Activated CD8-positive, alpha-beta memory T cell treated with anti-CD3 and anti-CD28 coated beads for 36 hours (primary cell): Measurements from ENCODE around the gene GPR108. TPM values are rescaled to one million over a fixed set of nuclear protein-coding genes. Genes with fewer than 3 reads are reported as not detected.

Source experiments
- CTCF ChIA-PET: fragments of 350-600 bp; sonication (Branson Sonifier 250); formaldehyde crosslinking; loops from one replicate; lab custom pipeline; 2021; ENCODE audit warnings: antibody characterized with exemption; lab: Charles Lee
- POLR2A ChIA-PET: fragments of 350-600 bp; sonication (Branson Sonifier 250); formaldehyde crosslinking; loops from one replicate; lab custom pipeline; 2021; ENCODE audit warnings: antibody characterized with exemption; lab: Charles Lee
- total RNA-seq, 2 experiments: library from RNA; stranded (reverse); gene quantifications; one replicate each; pipeline ENCODE4 v1.2.3, GENCODE V29; 2021

The GPR108 gene
- total RNA-seq, 2 experiments from 2014 or later, result 63.2 to 74.7 TPM

DNA sequence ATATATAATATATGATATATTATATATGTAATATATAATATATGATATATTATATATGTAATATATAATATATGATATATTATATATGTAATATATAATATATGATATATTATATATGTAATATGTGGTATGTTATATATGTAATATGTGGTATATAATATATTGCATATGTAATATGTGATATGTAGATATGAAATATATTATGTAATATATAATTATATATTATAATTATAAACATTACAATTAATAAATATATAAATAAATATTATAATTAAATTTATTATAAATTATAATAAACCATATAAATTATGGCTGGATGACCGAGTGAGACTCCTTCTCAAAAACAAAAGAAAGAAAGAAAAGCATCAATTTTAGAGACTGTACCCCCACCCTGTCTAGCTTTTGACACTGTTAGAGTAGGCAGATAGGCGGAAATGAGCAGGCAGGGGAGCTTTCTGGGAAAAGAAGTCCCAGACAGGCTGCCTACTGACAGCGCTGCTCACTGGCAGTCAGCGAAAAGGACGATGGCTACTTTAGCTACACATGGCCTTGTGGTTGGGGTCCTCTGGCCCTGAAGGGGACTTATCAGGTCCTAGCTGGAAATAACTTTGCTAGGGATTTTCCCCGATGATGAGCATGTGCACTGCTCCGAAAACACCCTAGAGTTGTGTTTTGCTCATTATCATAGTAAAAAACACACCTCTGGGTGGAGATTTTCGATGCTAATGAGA lies 36.6 kb downstream of the GPR108 start:
- ChIA-PET POLR2A (no interaction called here), CTCF (no interaction called here)

DNA sequence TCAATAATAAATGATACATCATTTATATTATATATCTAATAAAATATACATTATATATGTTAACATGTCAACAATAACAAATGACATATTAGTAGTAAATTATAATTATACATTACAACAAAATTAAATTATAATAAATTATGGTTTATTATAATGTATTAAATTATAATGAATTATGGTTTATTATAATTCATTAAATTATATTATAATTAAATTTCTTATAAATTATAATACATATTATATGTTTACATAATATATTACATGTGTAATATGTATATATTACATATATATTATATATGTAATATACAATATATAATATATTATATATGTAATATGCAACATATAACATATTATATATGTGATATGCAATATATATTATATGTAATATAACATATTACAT lies 37.4 kb downstream of the GPR108 start:
- ChIA-PET POLR2A (no interaction called here), CTCF (no interaction called here)

DNA sequence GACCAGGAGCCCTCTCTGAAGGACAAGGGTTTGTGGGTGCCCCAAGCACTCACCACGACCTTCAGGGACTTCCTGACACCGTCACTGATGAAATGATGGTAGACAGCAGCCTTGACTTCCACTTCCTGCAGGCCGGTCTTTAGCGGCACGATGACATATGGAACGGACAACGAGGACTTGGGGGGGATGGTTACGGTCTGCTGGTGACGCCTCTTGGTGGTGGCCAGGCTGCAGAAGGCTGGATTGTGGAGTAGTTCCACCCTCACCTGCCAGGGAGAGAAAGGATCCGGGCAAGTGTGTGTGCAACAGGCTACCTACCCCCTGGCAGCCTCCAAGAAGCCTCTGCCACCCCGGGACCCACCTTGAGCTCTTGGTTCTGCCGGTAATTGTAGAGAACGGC lies 40.1 kb downstream of the GPR108 start:
- POLR2A ChIA-PET, result no interaction called here
- CTCF ChIA-PET, result interaction anchor here (0.8 kb wide), 1 partner anchor 39 kb away, joined by 4 read pairs; no protein-coding TSS in a partner anchor

DNA sequence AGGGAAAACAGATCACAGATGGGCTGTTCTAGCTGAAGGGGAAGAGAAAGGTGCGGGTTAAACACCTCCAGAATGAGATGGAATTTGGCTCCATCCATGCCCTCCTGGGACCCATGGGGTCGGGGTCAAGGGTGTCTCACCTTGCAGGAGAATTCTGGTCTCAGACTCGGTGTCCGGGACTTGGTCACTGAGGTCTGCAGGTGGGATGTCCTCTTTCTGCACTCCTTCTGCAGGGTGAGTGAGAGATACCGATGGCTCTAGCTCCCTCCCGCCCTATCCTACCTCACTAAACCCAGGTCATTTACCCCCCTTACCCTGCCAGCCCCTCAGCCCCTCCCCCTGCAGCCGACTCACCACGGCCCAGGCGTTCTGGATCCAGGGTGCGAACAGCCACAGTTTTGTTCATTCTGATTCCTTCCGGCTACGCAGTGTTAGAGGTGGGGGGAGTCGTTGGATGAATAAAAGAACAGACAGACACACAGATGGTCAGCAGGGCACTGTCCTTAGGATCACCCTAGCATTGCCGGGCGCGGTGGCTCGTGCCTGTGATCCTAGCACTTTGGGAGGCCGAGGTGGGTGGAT lies 41.0 kb downstream of the GPR108 start:
- ChIA-PET POLR2A (no interaction called here), CTCF (no interaction called here)

DNA sequence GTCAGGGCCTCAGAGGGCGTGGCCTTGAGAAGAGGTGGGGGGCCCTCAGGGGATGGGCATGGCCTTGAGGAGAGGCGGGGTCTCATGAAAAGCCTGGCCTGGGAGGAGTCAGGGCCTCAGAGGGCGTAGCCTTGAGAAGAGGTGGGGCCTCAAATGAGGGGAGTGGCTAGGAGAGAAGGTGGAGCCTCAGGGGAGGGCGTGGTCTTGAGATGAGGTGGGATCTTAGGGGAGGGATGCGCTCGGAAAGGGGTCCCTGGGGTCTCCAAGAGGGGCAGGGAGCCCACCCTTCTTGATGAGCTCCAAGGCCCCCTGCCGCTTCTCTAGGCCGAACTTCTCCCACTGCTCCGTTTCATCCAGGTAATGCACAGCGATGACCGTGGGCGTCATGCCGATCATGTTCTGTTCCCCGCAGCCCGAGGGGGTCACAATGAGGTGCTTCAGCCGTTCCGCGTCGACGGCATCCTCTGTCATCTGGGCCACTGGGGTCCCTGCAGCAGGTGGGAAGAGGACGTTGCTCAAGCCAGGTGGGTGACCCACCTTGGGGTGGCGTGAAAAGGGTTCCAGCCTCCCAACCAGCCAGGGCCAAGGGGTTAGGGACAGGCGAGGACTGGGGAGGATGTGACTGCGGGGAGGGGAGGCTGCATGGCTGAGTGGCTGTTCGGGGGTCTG lies 43.1 kb downstream of the GPR108 start:
- CTCF ChIA-PET, result no interaction called here

DNA sequence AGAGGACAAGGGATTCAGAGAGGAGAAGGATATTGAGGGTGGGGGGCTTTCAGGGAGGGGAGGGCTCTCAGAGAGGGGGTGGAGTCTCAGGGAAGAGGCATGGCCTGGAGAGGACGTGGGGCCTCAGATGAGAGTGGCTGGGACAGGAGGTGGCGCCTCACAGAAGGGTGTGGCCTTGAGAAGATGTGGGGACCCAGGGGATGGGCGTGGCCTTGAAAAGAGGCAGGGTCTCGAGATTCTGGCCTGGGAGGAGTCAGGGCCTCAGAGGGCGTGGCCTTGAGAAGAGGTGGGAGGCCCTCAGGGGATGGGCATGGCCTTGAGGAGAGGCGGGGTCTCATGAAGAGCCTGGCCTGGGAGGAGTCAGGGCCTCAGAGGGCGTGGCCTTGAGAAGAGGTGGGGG lies 43.7 kb downstream of the GPR108 start:
- CTCF ChIA-PET, result no interaction called here
- POLR2A ChIA-PET, result no interaction called here

More for the DNA sequence above, 43.1 kb downstream of the GPR108 start:
- POLR2A ChIA-PET, result no interaction called here

DNA sequence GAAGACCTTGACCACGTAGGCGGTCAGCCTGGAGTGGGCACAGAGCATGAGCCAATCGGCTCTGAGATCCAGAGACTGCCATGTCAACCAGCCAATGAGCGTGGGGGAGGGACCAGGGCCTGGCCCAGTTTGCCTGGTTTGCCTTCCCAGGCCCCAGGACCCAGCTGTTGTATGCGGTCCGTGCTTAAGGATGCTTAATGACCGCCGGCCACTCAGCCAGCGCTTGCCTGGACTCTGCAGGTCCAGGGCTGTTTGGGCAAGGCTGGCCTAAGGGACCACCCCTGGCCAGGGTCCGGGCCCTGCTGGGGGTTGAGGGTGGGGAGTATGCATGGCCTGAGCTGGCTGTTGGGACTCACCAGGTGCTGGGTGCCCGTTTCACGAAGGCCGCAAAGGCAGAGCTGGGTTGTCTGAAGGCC lies 44.3 kb downstream of the GPR108 start:
- ChIA-PET POLR2A (no interaction called here), CTCF (no interaction called here)

DNA sequence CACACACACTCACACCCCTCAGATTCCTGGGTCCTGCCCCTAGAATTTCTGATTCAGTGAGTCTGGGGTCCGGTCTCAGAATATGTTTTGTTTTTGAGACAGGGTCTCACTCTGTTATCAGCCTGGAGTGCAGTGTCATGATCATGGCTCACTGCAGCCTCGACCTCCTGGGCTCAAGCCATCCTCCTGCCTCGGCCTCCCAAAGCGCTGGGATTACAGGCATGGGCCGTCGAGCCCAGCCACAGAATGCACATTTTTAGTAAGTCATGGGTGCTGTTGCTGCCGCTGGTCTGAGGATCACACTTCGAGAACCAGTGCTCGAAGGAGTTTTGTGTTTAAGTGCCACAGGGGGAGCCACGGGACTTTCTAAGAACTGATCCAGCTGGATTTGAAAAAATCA lies 45.4 kb downstream of the GPR108 start:
- ChIA-PET POLR2A (no interaction called here), CTCF (no interaction called here)

DNA sequence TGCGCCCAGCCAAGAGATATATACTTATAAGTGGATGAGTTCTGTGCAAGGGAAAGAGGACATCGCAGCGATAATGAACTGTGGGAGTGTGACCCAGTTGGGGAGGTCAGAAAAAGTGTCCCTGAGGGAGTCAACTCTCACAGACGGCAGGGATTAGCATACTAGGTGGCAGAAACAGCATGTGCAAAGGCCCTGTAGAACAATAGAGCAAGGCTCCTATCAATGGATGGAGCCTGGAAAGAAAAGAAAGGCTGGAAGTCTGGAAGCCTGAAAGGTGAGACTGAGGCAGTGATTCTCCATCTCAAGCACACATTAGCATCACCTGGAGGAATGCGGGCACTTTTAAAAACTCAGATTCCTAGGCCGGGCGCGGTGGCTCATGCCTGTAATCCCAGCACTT lies 46.0 kb downstream of the GPR108 start:
- CTCF ChIA-PET, result no interaction called here
- POLR2A ChIA-PET, result no interaction called here

DNA sequence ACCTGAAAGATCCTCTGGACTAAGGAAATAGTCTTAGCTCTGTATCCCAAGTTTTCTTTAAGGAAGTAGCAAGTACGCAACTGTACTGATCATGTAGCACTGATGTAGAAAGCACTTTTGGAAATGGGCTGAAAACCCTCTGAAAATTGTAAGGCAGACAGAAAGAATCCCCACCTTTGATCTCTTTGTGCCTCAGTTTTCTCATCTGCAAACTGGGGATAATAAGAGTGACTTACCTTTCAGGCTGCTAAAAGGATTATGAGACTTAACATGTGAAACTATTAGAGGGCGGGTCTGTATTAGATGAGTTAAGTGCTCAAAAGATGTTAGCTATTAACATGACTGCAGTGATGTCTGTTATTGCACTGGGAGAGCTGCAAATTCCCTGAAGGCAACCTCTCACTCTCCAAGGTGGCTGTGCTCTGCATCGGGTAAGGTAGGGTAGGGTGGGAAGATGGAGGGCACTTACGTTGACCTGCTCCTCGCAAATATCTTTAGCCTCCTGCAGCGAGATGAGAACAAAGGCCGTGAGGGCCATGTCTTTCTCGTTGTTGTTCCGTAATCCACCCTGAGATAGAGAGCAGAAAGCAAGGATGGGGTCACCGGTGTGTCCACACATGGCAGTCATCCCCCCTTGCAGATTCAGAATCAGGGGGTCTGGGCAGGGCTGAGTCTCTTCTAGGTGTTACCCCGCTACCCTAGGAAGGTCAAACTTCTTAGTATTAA lies 47.1 kb downstream of the GPR108 start:
- CTCF ChIA-PET, result no interaction called here
- POLR2A ChIA-PET, result no interaction called here

DNA sequence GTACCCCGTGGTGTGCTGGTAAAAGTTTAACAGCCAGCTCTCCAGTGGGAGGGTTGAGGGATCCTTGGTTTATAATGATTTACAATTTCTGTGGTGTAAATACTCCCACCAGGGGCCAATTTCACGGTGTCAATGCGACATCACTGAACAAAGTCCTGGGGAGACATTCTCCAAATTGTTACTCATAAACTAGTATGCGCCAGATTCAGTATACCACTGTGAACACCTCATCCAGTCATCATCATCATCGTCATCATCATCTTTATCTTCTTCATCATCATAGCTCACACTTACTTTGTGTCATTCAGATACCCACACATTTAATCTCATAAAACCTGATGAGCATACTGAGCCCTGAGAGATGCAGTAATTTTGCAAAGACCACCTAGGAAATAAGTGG lies 50.3 kb downstream of the GPR108 start:
- ChIA-PET CTCF (interaction anchor here (1.1 kb wide), 1 partner anchor 41 kb away, joined by 6 read pairs; no protein-coding TSS in a partner anchor), POLR2A (no interaction called here)

DNA sequence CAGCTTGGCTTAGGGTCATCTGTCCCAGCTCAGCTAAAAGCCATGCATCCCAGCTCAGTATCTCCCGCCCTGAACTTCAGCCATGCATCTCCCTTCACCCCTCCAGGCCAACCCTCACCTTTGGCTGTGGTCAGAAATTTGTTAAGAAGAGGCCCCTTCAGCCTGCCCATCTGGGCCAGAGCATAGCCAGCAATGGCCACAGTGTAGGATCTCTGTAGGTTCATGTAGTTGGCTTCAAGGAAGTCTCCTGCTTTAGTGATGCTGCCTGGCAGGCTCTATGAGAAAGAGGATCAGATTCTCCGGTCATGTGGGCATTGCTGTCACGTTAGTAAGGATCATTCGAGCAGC lies 50.8 kb downstream of the GPR108 start:
- CTCF ChIA-PET, result interaction anchor here (0.6 to 1.1 kb wide), 3 partner anchors 40 to 186 kb away, joined by 3 to 6 read pairs (median 4); no protein-coding TSS in a partner anchor
- POLR2A ChIA-PET, result interaction anchor here (0.6 kb wide), 1 partner anchor 23 kb away, joined by 4 read pairs; no protein-coding TSS in a partner anchor

DNA sequence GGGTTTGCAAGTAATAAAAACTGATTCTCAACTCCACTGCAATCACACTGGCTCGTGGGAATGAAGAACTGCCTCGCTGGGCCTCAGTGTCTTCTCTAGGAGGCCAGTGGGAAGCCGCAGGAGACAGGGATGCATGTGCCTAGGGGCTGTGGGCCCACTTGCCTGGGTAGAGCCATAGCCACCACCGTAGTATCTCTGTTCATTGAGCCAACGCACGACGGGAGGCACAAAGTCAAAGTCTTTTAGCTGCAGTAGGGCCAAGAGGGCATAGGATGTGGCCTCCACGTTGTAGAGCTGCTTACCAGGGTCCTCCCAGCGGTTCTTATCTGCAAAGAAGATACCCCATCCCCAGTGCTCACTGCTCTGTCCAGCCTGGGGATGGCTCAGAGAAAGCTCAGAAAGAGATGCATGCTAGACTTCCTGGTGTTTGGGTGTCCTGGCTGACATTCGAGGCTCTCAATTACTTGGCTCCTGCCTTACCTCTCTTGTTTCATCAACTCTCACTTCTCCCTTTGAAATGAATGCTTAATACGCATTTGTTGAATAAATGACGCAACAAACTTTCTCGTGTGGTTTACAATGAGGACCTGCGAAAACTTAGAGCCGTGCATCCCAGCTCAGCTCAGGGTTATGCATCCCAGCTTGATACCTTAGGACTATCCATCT lies 51.3 kb downstream of the GPR108 start:
- ChIA-PET CTCF (interaction anchor here (0.6 to 1.1 kb wide), 4 partner anchors 11 to 186 kb away, joined by 3 to 6 read pairs (median 4); no protein-coding TSS in a partner anchor), POLR2A (interaction anchor here (0.6 kb wide), 1 partner anchor 24 kb away, joined by 4 read pairs; no protein-coding TSS in a partner anchor)

DNA sequence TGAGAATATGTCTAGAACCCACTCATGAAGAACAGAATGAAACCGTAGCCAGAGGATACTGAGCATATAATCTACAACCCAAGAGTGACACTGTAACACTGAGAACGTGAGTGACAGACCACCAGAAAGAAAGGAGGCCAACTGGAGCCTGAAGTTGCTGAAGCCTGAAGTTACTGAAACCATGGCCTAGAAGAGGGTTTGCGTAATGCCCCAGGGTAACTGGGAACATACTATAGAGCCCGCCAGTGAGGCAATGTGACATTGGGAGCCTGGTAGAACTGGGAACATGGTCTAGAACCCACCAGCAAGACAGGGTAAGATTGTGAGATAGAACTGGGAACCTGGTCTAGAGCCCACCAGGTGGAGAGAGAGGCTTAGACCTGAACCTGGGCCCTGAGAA lies 51.9 kb downstream of the GPR108 start:
- ChIA-PET CTCF (interaction anchor here (0.9 to 1.5 kb wide), 3 partner anchors 10 to 185 kb away, joined by 3 to 4 read pairs (median 3); no protein-coding TSS in a partner anchor), POLR2A (no interaction called here)

DNA sequence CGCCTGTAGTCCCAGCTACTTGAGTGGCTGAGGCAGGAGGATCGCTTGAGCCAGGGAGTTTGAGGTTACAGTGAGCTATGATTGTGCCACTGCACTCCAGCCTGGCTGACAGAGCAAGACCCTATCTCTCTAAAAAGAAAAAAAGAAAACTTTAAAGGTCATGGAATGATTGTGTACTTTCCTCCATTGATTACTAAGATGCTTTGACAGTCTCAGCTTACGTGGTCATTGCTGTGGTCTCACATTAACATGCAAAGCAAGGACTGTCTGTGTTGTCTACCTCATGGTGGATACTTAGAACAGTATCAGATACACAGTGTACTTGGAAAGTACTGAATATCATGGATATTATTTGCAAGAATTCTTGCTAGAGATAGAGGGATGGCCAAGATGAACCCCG lies 53.4 kb downstream of the GPR108 start:
- POLR2A ChIA-PET, result no interaction called here
- CTCF ChIA-PET, result interaction anchor here (1.0 to 1.5 kb wide), 3 partner anchors 14 to 52 kb away, joined by 3 to 4 read pairs (median 3); partner anchors contain the start of gene TNFSF14

DNA sequence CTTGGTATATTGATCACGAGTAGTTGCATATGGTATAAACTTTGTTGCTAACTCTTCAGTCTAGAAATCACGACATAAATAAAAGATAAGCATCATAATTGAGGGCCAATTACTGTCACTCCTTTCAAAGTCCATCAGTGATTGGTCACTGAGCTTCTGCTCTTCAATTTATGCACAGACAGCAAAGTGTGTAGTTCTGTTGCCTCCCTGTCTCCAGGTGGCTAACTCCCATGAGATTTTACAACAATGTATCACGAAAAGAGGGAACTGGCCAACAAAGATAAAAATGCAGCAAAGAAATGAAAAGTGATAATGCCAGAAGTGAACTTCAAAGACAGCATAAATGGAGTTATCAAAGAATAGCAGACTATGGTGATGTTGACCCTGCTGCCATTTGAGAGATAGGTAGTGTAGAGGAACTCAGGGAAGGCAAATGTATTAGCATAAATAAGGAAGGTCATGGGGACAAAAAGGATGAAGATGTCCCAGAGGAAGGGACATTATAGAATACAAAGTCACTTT lies 54.7 kb downstream of the GPR108 start:
- CTCF ChIA-PET, result interaction anchor here (0.7 to 1.4 kb wide), 2 partner anchors 49 to 50 kb away, joined by 3 to 4 read pairs; no protein-coding TSS in a partner anchor
- POLR2A ChIA-PET, result no interaction called here

DNA sequence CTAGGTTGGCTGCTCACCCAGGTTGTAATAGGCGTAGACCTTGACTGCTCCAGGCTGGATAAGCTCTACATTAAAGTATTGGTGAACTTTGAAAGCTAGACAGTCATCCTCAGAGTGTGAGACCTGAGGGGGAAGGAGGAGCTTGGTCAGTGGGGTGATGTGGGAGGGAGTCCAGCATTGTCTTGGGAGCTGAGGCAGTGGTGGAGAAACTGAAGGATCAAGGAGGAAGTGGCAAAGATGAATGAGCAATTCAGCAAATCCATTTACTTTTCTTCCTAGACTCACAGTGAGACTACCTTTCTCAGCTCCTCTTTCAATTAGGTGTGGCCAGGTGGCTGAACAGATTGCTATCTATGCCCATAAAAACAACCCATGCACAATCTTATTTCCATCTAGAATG lies 57.2 kb downstream of the GPR108 start:
- ChIA-PET POLR2A (interaction anchor here (1.0 kb wide), 1 partner anchor 10 kb away, joined by 3 read pairs; the partner anchor contains the start of gene TNFSF14), CTCF (interaction anchor here (0.6 to 1.1 kb wide), 2 partner anchors 66 to 101 kb away, joined by 3 read pairs; no protein-coding TSS in a partner anchor)
